B cell (primary cell): ENCODE data around the gene SPPL2B.

Experiments
- CTCF ChIP-seq: fragments of 200-600 bp; IDR thresholded peaks from one replicate; pipeline ENCODE4 v1.8.0; 2022; ENCODE audit warnings: antibody characterized with exemption, mild to moderate bottlenecking
- EZH2 ChIP-seq: IDR thresholded peaks from 2 replicates; pipeline ENCODE4 v1.6.1; 2012; ENCODE audit warnings: borderline replicate concordance, low read depth, mild to moderate bottlenecking, moderate library complexity, low read length; ENCODE audit not compliant: insufficient read depth, poor library complexity, severe bottlenecking

GRCh38 chr19:2374808-2375207, 46.3 kb downstream of the SPPL2B start:
- no peak for TF ChIP-seq CTCF
- TF ChIP-seq EZH2 = no peak
